Aorta (tissue), 5 donors: Measurements from ENCODE around the gene SOS1. TPM values are rescaled to one million over a fixed set of nuclear protein-coding genes. Genes with fewer than 3 reads are reported as not detected.

Experiments used
- ATAC-seq: fragments of 200-7000 bp; cut with Tn5 transposase; one replicate; pipeline ENCODE4 v1.9.1; 2022; ENCODE audit warnings: moderate library complexity; ENCODE audit not compliant: low FRiP score
- DNase-seq, 2 donors: peaks; one replicate each; pipeline ENCODE4 v3.0.0-alpha.2; 2020
- H3K27ac ChIP-seq, 2 donors: one replicate each; pipeline ENCODE4 v1.5.1; 2013; ENCODE audit warnings: low read length in 2 of 2, mild to moderate bottlenecking in 2 of 2, moderate library complexity in 2 of 2, control low read depth in 1 of 2, inconsistent platforms in 1 of 2, low read depth in 1 of 2
- H3K27me3 ChIP-seq, 2 donors: one replicate each; pipeline ENCODE4 v1.6.1; 2013; ENCODE audit warnings: control low read depth in 1 of 2, low read length in 1 of 2, mild to moderate bottlenecking in 1 of 2, moderate library complexity in 1 of 2; ENCODE audit not compliant: insufficient read depth in 2 of 2, control insufficient read depth in 1 of 2
- H3K36me3 ChIP-seq, 2 donors: one replicate each; pipeline ENCODE4 v1.6.1; 2013; ENCODE audit warnings: control low read depth in 1 of 2, low read length in 1 of 2, mild to moderate bottlenecking in 1 of 2; ENCODE audit not compliant: insufficient read depth in 2 of 2, control insufficient read depth in 1 of 2
- H3K4me1 ChIP-seq, 2 donors: one replicate each; pipeline ENCODE4 v1.6.1; 2013; ENCODE audit warnings: low read length in 2 of 2, control low read depth in 1 of 2, mild to moderate bottlenecking in 1 of 2, moderate library complexity in 1 of 2; ENCODE audit not compliant: insufficient read depth in 2 of 2, control insufficient read depth in 1 of 2
- H3K4me3 ChIP-seq, 2 donors: one replicate each; pipeline ENCODE4 v1.5.1; 2013; ENCODE audit warnings: low read length in 2 of 2, control low read depth in 1 of 2, mild to moderate bottlenecking in 1 of 2
- H3K9me3 ChIP-seq: one replicate; pipeline ENCODE4 v1.6.1; 2013; ENCODE audit warnings: mild to moderate bottlenecking, low read length; ENCODE audit not compliant: control insufficient read depth
- WGBS, 2 donors: extraction: QIAGEN DNeasy Blood & Tissue Kit; methylation state at CpG; one replicate each; pipeline ENCODE4 v1.1.7; 2013; 5-methylcytosine and 5-hydroxymethylcytosine counted together
- intact Hi-C, 2 donors: fragments of 100-400 bp; cut with DNase I; formaldehyde crosslinking; loops; one replicate each; pipeline versions ENCODE4 v1.14.2 to v1.15.0; 2022
- polyA plus RNA-seq, 2 donors: library from polyadenylated mRNA; stranded (reverse); fragments of 200-250 nt; gene quantifications; one replicate each; pipeline ENCODE4 v1.2.3, GENCODE V29; 2013
- total RNA-seq, 2 donors: library from RNA; stranded (reverse); fragmentation: NEBNext Ultra II Directional; extraction: Animal tissue kit (Norgen Biotek cat#: 25700); gene quantifications; one replicate each; pipeline ENCODE4 v1.2.1, GENCODE V29; 2021
- donor health status: healthy with polysubstance abuse.
- donor health status: Bipolar disorder and iron deficiency.
- donor health status: DM: no; HTN: no; CAD: no.
- donor health status: DM: no; HTN: no; CAD: no.
- donor health status: DM: yes; HTN: yes; CAD: no.

Gene SOS1
- total and polyA plus RNA-seq, 4 donors: 7.6 to 67.9 (median 33.0) TPM

DNA sequence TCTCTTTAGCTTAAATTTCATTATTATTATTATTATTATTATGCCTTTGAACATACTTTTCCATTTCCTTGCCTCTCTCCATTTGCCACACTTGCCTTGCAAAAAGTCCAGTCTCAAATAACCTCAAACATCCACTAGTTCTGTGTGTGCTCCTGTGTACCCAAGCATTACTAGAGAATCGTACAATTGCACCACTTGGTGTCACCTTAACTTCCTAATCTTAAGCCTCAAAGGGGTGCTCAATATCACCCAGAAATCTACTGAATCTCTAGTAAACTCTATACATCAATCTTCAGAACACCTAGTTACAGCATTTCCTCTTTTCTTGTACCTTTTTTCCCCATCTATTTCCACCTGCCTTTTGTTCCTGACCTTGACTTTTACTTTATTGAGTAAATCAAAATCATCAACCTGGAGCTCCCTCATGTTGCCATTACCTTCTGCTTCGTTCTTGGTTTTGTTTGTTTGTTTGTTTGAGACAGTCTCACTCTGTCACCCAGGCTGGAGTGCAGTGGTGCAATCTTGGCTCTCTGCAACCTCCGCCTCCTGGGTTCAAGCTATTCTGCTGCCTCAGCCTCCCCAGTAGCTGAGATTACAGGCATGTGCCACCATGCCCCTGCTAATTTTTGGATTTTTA, 12.5 kb upstream of the SOS1 start:
- Histone ChIP-seq H3K27ac (no peak overlapping the region), H3K36me3 (no peaks in the 10 kb centered on the region), H3K27me3 (no peaks in the 10 kb centered on the region), H3K9me3 (no peaks in the 10 kb centered on the region), H3K4me3 (no peak overlapping the region), H3K4me1 (no peaks in the 10 kb centered on the region)
- 85 to 87% methylated on average over 3 of the region's 3 CpGs for WGBS, 2 donors
- DNase-seq (no peak), ATAC-seq (no peak)
- intact Hi-C loops: no loop called here

DNA sequence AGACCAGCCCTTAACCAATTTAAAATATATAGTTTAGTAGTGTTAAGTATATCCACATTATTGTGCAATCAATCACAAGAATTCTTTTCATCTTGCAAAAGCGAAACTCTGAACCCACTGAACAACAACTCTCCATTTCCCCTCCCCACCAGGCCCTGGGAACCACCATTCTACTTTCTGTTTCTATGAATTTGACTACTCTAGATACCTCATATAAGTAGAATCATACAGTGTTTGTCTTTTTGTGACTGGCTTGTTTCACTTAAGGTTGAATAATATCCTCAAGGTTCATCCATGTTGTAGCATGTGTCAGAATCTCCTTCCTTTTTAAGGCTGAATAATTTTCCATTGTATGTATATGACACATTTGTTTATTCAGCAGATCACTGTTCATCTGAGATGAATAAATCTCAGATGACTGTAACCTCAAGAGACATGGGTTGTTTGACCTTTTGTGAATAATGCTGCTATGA, 8.1 kb upstream of the SOS1 start:
- H3K27me3 ChIP-seq: no peaks in the 10 kb centered on the region
- no peak overlapping the region for H3K4me3 ChIP-seq
- H3K9me3 ChIP-seq: no peaks in the 10 kb centered on the region
- intact Hi-C loops: no loop called here
- 93 to 97% methylated on average over 1 of the region's 1 CpG for WGBS, 2 donors
- no peak overlapping the region for H3K27ac ChIP-seq
- ATAC-seq (no peak), DNase-seq (no peak)
- peaks cover 0 to 1% of the 10 kb centered on the region in 2 donors for H3K4me1 ChIP-seq
- no peaks in the 10 kb centered on the region for H3K36me3 ChIP-seq

DNA sequence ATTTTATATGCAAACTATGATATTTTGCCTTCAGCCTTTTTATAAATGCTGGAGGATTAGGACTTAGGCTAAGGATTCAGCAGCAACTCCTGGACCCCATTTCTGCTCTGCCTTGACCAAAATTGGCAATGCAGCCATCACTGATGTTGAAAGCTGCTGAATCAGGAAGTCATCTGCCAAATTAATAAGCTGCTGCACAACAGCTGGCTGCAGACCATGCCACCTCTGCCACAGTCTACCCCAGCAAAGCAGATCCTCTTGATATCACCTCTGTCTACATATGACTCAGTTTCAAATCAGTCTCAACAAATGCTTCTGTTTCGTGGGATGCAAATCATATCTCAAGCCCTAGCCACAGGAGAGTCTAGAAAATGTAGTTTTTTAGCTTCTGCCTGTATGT, 7.1 kb upstream of the SOS1 start:
- H3K4me1 ChIP-seq: peaks cover 0 to 1% of the 10 kb centered on the region in 2 donors
- WGBS, 2 donors: 46 to 50% methylated on average over 1 of the region's 1 CpG
- peak overlapping the region in 1 of 2 donors; percentile 82 for H3K27ac ChIP-seq
- intact Hi-C loops: no loop called here
- H3K9me3 ChIP-seq: no peaks in the 10 kb centered on the region
- ATAC-seq: no peak
- no peak for DNase-seq
- H3K27me3 ChIP-seq: no peaks in the 10 kb centered on the region
- H3K4me3 ChIP-seq: no peak overlapping the region
- H3K36me3 ChIP-seq: no peaks in the 10 kb centered on the region

DNA sequence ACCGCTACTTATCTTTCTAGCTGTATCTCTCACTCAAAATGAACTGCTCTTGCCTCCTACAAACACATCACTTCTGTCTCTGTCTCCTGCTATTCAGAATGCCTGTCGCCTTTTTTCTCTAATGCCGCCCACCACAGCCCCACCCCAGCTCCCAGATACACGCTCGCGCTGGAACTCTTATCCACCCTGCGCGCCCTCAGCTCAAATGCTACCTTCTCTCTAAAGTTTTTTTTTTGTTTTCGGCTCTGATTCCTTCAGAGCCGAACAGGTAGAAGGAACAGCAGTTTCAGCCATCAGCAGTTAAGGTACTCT, 3.9 kb upstream of the SOS1 start:
- intact Hi-C loops: loop anchor here (2.0 to 5.0 kb wide), 3 partner anchors 32 to 67 kb away; no protein-coding TSS in a partner anchor
- Histone ChIP-seq H3K27ac (peak overlapping the region; percentile 67 to 83), H3K36me3 (no peaks in the 10 kb centered on the region), H3K27me3 (no peaks in the 10 kb centered on the region), H3K4me3 (peak overlapping the region; percentile 76 to 80), H3K9me3 (no peaks in the 10 kb centered on the region), H3K4me1 (peaks cover 0 to 4% of the 10 kb centered on the region in 2 donors)
- WGBS, 2 donors: 0 to 1% methylated on average over 10 of the region's 10 CpGs
- ATAC-seq (peak; percentile 27), DNase-seq (peak in 1 of 2 donors; percentile 54)

DNA sequence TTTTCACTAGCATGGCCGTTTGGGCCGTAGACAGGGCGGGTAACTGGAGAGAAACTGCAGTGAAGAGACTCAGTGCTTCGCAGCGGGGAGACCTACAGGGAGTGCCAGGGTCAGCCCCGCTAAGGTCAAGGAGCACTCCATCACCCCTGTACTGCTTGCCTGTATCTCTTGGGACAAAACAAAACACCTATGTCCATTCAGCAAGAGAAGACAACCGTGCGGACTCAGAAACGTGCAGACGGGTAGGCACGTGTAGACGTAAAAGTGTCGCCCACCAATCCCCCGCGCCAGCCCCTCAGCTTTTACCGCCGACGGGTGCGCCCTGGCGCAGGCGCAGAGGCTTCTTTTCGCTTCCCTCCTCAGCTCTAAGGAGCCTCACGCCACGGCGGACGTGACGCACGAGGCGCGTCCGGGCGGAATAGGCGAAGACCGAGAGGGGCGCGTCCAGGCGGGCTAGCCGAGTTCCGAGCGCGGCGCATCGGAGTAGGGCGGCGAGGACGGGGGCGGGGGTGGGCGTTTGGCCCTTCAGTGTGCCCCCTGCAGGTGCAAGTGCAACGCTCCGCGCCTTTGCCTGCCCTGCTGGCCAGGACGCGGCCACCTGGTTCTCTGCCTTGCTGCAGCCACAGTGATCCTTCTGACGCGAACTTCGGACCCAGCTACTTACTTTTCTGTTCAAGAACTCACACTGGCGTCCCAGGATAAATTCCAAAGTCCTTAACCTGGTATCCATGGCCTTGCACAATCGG, 3.3 kb upstream of the SOS1 start:
- Histone ChIP-seq H3K27ac (peak overlapping the region; percentile 67 to 83), H3K9me3 (no peaks in the 10 kb centered on the region), H3K27me3 (no peaks in the 10 kb centered on the region), H3K4me3 (peak overlapping the region; percentile 76 to 80), H3K36me3 (no peaks in the 10 kb centered on the region), H3K4me1 (peaks cover 0 to 4% of the 10 kb centered on the region in 2 donors)
- 0% methylated on average over 58 of the region's 58 CpGs for WGBS, 2 donors
- DNase-seq (peak; percentile 98 to 99), ATAC-seq (peak; percentile 97)
- intact Hi-C loops: loop anchor here (2.0 to 5.0 kb wide), 3 partner anchors 33 to 67 kb away; no protein-coding TSS in a partner anchor

DNA sequence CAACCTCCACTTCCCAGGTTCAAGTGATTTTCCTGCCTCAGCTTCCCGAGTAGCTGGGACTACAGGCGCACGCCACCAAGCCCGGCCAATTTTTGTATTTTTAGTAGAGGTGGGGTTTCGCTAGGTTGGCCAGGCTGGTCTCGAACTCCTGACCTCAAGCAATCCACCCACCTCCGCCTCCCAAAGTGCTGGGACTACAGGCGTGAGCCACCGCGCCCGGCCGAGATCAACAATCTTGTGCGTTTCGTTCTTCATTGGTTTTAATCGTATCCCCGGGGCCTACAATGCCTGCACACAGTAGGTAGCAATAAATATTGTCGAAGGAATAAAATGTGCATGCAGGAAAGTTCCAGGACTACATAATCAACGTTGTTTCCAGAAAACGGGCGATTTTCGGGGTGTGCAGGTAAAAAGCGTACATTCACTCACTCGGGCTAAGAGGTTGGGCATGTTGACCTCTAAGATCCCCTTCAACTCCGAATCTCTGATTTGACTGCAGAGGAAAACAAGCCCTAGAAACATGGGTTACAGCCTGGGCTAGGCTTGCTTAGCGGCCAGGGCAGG, 2.7 kb upstream of the SOS1 start:
- Histone ChIP-seq H3K9me3 (no peaks in the 10 kb centered on the region), H3K4me3 (peak overlapping the region; percentile 32 to 80), H3K27ac (peak overlapping the region in 1 of 2 donors; percentile 83), H3K27me3 (no peaks in the 10 kb centered on the region), H3K36me3 (no peaks in the 10 kb centered on the region), H3K4me1 (peaks cover 0 to 4% of the 10 kb centered on the region in 2 donors)
- WGBS, 2 donors: 57 to 70% methylated on average over 25 of the region's 25 CpGs
- ATAC-seq (no peak), DNase-seq (no peak)
- intact Hi-C loops: loop anchor here (5.0 kb wide), 2 partner anchors 39 to 66 kb away; no protein-coding TSS in a partner anchor

DNA sequence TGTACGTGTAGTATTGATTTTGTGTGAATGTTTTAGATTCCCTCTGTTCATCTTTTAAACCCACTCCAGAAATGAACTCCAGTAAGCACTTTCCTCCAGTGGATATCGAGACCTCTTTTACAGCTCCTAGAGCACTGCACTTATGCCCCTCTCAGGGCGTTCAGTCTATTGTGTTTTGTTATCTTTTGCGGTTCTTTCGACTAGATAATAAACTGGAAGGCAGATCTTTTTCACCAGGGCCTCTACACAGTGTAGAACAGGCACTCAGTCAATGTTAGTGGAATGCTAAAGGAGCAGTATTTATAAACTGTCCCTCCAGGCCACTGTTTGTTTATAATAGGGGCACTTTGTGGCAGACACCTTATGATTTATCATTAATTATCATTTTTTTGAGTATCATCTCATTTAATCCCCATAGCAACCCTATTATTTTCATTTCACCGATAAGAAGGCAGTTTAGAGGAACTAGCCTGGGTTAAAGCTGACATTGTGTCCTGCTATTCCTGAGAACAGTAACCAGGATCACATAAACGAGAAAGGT, 742 bp upstream of the SOS1 start:
- H3K36me3 ChIP-seq: peaks cover 0 to 1% of the 10 kb centered on the region in 2 donors
- peak overlapping the region; percentile 44 to 99 for H3K4me3 ChIP-seq
- intact Hi-C loops: loop anchor here (5.0 kb wide), 2 partner anchors 41 to 64 kb away; no protein-coding TSS in a partner anchor
- no peaks in the 10 kb centered on the region for H3K9me3 ChIP-seq
- H3K4me1 ChIP-seq: peaks cover 0 to 3% of the 10 kb centered on the region in 2 donors
- 12 to 13% methylated on average over 7 of the region's 7 CpGs for WGBS, 2 donors
- H3K27me3 ChIP-seq: no peaks in the 10 kb centered on the region
- ATAC-seq: no peak
- H3K27ac ChIP-seq: peak overlapping the region; percentile 96 to 99
- no peak for DNase-seq

DNA sequence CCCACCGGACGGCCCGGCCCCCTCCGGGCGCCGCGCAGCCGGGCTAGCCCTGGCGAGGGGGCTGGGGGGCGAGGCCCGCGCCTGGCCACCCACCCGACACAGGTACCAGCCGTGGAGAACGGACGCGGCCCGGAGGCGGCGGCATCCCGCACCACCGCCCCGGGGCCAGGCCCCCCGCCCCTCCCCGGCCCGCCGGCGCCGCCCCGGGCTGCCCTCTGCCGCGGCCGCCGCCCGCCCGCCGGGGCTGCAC, 405 bp downstream of the SOS1 start:
- DNase-seq: no peak
- Histone ChIP-seq H3K4me1 (peaks cover 0 to 3% of the 10 kb centered on the region in 2 donors), H3K27me3 (no peaks in the 10 kb centered on the region), H3K36me3 (peaks cover 0 to 1% of the 10 kb centered on the region in 2 donors), H3K9me3 (no peaks in the 10 kb centered on the region), H3K4me3 (peak overlapping the region; percentile 87 to 99), H3K27ac (peak overlapping the region; percentile 72 to 99)
- intact Hi-C loops: loop anchor here (1.0 to 5.0 kb wide), 3 partner anchors 42 to 108 kb away; no protein-coding TSS in a partner anchor
- WGBS, 2 donors: 0 to 1% methylated on average over 7 to 37 of the region's 37 CpGs
- peak; percentile 4 for ATAC-seq
